Activated CD4-positive, alpha-beta T cell treated with anti-CD3 and anti-CD28 coated beads, Interleukin-2, amount 50 U/mL, for 24 hours (primary cell): ENCODE data around the gene TMEM98.
"Not testable (repeated sequence)": the region's sequence is repeated elsewhere in the genome, so short reads cannot be mapped to it uniquely, and the experiment has no call there.

Experiments
- DNase-seq, 2 donors: peaks; one replicate each; pipeline ENCODE4 v3.0.0-alpha.2; 2020; ENCODE audit warnings: low read depth in 1 of 2, low spot score in 1 of 2

TMEM98 gene, protein sequence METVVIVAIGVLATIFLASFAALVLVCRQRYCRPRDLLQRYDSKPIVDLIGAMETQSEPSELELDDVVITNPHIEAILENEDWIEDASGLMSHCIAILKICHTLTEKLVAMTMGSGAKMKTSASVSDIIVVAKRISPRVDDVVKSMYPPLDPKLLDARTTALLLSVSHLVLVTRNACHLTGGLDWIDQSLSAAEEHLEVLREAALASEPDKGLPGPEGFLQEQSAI

DNA sequence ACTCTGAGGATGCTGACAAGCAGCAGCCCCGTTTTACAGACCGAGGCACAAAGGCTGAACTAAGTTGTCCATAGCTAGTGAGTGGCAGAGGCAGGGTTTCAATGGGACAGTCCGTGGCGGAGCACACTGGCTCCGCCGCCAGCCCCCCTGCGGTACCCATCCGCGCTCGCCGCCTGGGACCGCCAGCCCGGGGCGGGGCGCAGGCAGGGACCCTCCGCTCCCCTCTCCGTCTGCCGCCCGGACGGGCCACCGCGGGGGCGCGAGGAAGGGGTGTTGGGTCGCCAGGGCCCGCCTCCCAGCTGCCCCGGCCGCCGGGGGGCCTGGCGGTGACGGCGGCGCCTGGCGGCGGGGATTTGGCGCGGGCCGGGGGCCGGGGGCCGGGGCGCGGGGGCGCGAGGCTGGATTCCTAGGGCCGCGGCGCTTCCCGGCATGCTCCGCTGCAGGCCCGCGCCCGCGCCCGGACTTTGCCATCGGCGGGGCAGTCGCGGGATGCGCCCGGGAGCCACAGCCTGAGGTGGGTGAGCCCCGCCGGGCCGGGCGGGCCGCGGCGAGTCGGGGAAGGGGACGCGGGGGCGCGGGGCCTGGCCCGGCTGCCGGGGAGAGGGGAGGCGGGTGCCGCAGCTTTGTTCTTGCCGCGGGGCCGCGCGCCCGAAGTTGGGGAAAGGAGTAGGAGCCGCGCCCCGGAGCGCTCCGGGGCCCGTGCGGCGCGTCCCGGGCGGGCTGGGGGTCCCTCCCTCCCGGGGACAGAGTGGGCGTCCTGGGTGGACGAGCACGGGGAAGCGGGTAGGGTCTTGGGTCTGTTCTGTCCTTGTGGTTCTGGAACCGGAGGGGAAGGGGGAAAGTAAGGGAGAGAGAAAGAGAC, at the start of gene TMEM98:
TSS of gene TMEM98 (plus strand) at position 430 of the 862 bp plus-strand sequence. CDS start 3,376 bp downstream, outside the sequence.
- no peak for DNase-seq

GRCh38 chr17:32878211-32878610, 49.7 kb upstream of the TMEM98 start:
- no peak for DNase-seq

DNA sequence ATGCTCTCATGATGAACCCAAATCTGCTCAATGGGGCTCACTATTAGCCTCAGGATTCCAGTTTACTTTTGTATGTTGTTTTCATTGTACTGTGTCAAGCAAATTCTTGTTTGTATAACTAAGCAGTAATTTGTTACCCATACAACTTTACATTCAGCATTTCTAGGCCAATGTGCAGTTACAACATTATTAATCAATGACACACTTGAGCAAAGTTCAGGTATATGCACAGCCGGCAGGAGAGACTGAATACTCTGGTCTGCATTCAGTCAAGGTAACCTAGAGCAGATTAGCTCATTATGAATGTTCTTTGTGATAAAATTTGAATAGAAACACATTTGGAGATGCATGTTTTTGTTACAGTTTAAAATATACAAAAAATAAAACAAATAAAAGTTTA, 48.8 kb upstream of the TMEM98 start:
- DNase-seq = no peak

DNA sequence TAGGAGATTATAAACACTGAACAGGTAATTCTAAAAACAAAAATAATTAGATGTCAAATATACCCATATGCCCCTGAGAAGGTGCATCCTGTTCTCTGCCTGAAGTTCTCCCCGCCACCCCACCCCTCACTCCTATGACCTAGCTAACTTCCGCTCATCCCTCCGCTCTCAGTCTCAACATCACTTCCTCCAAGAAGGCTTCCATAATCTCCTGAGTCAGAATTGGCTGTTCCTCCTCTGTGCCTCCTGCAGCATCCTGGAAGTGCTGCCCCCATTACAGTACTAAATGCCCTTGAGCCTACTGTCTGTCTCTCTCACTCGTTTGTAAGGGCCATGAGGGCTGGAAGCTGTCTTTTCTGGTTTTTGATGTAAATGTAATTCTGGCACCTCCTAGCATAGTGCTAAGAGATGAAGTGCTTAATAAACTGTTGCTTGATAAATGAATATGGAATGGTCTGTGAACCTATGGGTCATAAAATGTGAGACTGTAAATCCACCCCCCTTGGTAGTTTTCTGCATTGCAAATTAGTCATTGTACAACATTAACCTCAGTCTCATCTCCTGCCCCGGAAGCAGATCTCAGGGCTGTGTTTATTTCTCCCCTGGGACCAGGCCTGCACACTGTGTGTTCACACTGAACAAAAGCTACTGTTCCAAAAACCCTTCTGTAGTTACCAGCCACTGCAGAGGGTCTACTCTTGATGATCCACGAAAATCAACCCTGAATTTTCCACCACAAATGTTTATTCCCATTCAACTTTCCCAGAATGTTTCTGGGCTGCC, 47.1 kb upstream of the TMEM98 start:
- no peak for DNase-seq

DNA sequence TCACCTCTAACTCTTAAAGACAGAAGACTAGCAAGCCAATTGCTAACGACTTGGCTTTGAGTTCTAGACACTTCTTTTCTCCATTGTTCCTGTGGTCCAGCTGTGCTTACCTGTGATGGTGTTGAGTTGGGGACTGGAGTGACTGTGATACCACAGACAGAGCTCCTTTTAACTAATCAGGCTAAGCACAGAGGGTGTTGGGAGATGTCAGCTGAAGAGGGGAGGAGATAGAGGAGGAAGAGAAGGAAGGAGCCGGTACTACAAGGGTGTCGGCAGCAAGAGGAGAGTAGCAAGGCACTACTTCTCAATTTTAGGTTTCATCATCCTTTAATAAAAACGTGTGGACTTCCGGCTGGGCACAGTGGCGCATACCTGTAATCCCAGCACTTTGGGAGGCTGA, 45.9 kb upstream of the TMEM98 start:
- DNase-seq = no peak

- peak in 1 of 2 donors; percentile 18 for DNase-seq
These were observed 45.2 kb upstream of the TMEM98 start for GRCh38 chr17:32882734-32883133.

DNA sequence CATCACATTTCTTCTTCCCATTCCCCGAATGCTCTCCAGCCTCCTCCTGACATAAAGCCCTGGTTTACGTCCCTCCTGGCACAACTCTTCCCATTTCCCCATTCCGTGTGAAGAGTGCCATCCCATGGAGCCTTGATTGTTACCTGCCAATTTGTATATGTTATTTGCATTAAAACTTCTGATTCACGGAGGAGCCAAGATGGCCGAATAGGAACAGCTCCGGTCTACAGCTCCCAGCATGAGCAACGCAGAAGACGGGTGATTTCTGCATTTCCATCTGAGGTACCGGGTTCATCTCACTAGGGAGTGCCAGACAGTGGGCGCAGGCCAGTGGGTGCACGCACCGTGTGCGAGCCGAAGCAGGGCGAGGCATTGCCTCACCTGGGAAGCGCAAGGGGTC, 41.0 kb upstream of the TMEM98 start:
- not testable (repeated sequence) for DNase-seq

DNA sequence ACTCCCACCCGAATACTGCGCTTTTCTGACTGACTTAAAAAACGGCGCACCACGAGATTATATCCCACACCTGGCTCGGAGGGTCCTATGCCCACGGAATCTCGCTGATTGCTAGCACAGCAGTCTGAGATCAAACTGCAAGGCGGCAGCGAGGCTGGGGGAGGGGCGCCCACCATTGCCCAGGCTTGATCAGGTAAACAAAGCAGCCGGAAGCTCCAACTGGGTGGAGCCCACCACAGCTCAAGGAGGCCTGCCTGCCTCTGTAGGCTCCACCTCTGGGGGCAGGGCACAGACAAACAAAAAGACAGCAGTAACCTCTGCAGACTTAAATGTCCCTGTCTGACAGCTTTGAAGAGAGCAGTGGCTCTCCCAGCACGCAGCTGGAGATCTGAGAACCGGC, 40.5 kb upstream of the TMEM98 start:
- not testable (repeated sequence) for DNase-seq

- DNase-seq = no peak
These were observed 33.7 kb upstream of the TMEM98 start for GRCh38 chr17:32894245-32894644.

GRCh38 chr17:32896647-32897258, 31.2 kb upstream of the TMEM98 start:
- DNase-seq = no peak

DNA sequence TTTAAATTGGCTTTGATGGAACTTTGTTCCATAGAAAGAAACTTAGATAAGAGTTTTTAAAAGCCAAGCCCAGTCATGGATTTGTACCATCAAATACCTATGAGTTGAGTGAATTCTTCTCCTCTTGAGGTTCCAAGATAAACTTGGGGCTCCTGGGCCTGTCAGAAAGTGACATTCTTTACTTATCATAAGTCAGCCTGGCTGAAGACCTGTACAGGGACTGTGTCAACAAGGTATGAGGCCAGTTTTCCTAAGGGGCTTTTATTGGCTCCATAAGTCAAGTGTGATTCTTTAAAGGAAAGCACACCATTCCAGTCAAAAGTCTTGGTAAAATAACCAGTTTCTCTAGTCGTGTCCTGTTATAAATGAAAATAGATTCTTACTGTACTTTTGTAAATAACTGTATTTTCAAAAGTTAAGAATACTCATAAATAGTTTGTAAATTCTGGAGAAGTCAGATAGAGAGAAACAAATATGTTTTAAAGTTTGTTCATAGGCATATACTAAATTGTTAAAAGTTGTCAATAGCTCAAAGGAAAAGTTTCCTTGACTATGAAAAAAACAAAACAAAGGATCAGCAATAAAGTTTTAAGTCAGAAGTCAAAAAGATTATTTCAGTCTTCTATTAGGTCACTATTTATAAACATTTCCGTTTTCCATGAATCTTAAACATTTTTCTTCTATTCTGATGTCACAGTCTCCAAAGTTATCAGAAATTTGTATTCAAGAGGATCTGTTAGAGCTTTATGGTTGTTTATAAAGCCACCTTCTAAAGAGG, 28.5 kb upstream of the TMEM98 start:
- DNase-seq = no peak

DNA sequence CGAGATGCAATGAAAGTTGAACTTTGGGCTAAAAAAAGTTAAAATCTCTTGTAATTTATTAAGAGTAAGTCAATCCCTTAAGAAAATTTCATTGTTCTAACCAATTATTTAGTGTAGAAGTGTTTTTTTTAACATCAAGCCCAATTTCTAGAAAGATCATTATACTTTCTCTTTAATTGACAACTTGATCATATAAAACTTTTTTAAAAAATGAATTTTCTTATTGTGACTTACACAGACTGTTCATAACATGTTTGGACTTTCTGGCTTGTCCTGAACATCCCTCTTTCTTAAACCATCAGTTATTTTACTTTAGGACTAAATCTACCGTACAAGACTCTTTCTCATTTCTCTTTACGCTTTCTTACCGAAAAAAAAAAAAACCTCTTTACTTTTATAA, 26.2 kb upstream of the TMEM98 start:
- no peak for DNase-seq

DNA sequence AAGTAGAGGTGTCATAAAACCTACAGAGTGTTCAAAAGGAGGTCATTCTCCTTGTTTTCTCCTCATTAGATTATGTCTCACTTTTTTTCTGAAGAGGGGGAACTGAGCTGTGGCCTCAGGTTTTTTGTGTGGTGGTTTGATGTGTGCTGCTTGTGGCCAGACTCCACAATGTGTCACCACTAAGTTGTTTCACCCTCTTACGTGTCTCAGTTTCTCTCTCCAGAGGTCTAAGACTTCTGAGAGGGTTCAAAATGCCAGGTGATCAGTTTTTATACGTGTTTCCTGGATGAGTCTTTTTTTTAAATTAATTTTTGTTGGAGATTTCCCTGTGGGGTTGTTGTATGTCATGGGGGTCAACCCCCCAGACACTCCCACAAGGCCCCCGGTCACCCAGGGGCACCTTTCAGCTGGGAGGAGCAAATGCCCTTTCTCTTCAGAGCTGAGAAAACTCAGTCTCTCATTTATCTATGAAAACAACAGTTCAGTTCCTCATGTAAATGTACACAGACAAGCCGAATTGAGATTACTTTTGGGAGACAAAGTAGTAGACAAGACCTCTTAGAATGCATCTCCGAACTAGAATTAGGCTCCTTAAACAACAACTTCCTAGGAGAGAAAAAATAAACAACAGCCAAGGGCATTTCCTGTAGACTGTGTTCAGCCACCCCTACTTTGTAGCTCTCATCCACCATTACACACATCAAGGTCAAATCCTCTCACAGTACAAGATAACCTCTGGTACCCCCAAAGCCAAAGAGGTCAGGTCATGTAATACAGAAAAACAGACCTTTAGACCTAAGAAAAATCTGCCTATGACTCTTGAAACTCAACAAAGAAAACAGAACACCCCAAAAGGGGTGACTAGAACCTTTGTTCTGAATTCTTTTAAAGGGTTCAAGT, 23.9 kb upstream of the TMEM98 start:
- DNase-seq = no peak

DNA sequence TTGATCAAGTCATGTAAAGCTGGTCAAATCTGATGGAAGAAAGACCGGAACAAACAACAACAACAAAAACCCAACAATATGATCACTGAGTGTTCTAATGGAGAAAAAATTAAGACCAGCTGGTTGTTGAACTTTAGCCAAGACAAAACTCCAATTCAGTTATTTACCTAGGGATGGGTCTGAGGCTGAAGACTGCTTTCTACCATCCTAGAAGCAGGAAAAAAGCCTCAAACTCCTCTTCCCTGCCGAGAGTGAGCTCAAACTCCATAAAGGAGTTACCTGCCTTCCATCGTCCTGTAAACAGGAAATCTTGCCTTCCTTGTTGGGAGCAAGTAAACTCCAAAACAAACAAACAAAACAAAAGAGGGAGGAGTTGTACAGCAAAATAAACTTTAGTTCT, 23.1 kb upstream of the TMEM98 start:
- no peak for DNase-seq

DNA sequence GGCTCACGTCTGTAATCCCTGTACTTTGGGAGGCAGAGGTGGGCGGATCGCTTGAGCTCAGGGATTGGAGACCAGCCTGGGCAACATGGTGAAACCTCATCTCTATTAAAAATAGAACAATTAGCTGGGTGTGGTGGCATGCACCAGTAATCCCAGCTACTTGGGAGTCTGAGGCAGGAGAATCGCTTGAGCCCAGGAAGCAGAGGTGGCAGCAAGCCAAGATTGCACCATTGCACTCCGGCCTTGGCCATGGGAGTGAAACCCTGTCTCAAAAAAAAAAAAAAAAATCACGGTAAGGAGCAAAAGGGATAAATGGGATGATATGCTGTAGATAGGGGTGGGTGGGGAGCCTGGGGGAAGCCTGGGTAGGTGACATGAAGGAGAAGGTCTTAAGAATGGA, 20.4 kb upstream of the TMEM98 start:
- DNase-seq = no peak

DNA sequence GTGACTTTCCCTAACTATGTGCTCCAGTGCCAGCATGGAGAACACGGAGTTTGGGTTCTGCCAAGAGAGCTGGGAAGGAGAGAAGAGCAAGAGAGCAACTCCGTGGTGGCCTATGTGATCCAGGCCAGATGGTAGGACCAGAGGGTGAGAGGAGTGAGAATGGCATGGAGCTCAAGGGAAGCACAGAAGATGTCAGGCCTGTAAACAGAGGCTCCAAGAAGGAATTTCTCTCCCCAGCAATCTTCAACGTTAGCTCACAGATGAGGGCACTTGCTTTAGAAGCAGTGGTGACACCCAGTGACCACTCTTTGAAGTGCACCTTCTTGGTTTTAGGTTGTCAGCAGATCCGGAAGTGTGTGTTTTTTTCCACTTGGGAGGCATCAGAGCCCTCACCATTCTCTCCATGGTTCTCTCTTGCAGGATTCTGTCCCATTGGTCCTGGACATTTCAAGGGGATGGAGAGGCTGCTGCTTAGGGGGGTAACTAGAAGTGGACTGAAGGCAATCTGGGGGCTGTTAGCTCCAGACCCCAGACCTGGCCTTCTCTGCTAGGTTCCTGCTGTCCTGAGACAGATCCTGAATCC, 18.1 kb upstream of the TMEM98 start:
- peak in 1 of 2 donors; percentile 44 for DNase-seq

DNA sequence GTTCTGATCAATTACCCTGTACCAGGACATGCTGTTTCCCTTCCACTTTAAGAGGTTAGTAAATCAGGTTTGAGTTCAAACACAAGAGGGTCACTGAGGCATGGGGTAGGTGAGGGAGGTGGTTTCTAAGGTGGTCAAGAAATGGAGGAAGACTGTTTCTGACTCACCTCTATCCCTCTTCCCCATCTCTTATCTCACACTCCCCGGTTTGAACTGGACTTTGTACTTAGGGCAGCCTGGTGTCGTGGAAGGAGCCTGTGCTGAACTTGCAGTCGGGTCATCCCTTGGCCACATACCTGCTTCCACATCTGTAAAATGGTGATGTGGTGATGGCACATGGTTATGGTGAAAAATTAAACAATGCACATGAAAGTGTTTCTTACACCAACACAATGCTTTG, 17.2 kb upstream of the TMEM98 start:
- DNase-seq = no peak

GRCh38 chr17:32912218-32912897, 15.6 kb upstream of the TMEM98 start:
- no peak for DNase-seq

DNA sequence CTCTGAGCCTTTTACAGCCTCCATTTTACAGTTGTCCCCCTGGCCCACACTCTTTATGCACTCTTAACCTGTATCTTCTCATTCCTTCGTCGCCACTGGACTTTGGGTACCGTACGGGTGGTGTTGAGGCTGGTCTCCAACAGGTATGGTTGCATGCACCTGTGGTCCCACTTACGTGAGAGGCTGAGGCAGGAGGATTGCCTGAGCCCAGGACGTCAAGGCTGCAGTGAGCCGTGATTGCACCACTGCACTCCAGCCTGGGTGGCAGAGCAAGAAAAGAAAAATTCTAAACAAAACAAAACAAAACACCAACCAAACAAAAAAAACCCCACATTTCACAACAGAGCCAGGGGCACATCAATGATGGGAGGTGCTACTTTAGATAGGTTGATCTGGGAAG, 14.4 kb upstream of the TMEM98 start:
- no peak for DNase-seq
